H1 (cell line): Measurements from ENCODE around the gene ITGAE. TPM values are rescaled to one million over a fixed set of nuclear protein-coding genes. Genes with fewer than 3 reads are reported as not detected.

Experiments used
- CTCF ChIA-PET: fragments of 300-600 bp; sonication (Branson Sonifier 250); formaldehyde crosslinking; loops from one replicate; lab custom pipeline; 2021; ENCODE audit not compliant: partially characterized antibody; lab: Charles Lee
- POLR2A ChIA-PET: fragments of 300-600 bp; sonication (Branson Sonifier 250); formaldehyde crosslinking; loops from one replicate; lab custom pipeline; 2021; ENCODE audit warnings: inconsistent platforms; ENCODE audit not compliant: partially characterized antibody; lab: Charles Lee
- DNase-seq, 2 experiments: peaks; one replicate each; pipeline versions ENCODE4 v3.0.0 to v3.0.0-alpha.2; 2010 to 2022; ENCODE audit warnings: low spot score in 2 of 2, low read depth in 1 of 2, mixed read lengths in 1 of 2
- FAIRE-seq: peaks from 2 replicates; lab custom pipeline; 2011; peaks lifted over from hg19 to GRCh38; lab: Jason Lieb, UNC
- H2AFZ ChIP-seq: 2 replicates; pipeline ENCODE4 v1.8.1; 2012; ENCODE audit warnings: low read length, inconsistent platforms
- H2AK5ac ChIP-seq: 2 replicates; pipeline ENCODE4 v1.6.1; 2013; ENCODE audit warnings: low read depth, low read length
- H2BK120ac ChIP-seq: replicated peaks from 2 replicates; pipeline ENCODE3; 2013; ENCODE audit warnings: low read depth, low read length, inconsistent platforms
- H2BK12ac ChIP-seq: 2 replicates; pipeline ENCODE4 v1.6.1; 2013; ENCODE audit warnings: low read depth, low read length
- H2BK15ac ChIP-seq: 2 replicates; pipeline ENCODE4 v1.6.1; 2013; ENCODE audit warnings: low read length
- H2BK20ac ChIP-seq: 2 replicates; pipeline ENCODE4 v1.6.1; 2013; ENCODE audit warnings: low read length
- H2BK5ac ChIP-seq: 2 replicates; pipeline ENCODE4 v1.6.1; 2013; ENCODE audit warnings: low read depth, low read length
- H3K14ac ChIP-seq: 2 replicates; pipeline ENCODE4 v1.6.1; 2013; ENCODE audit warnings: inconsistent platforms; ENCODE audit not compliant: insufficient read length
- H3K18ac ChIP-seq: 2 replicates; pipeline ENCODE4 v1.6.1; 2013; ENCODE audit warnings: low read length; ENCODE audit errors: extremely low read depth
- H3K23ac ChIP-seq: 2 replicates; pipeline ENCODE4 v1.6.1; 2013; ENCODE audit warnings: inconsistent platforms; ENCODE audit not compliant: insufficient read length
- H3K23me2 ChIP-seq: 2 replicates; pipeline ENCODE4 v1.6.1; 2013; ENCODE audit warnings: low read depth, low read length
- H3K27ac ChIP-seq: 2 replicates; pipeline ENCODE4 v1.6.1; 2011; ENCODE audit warnings: low read depth, low read length, inconsistent platforms
- H3K27me3 ChIP-seq, 4 experiments: replicated peaks in 1 of 4; 1 replicate in 1 of 4; 2 replicates in 3 of 4; pipeline versions ENCODE4 v1.6.1 to v1.8.1; 2011 to 2013; ENCODE audit warnings: low read length in 3 of 4, mild to moderate bottlenecking in 3 of 4, inconsistent platforms in 2 of 4, mixed read lengths in 2 of 4, moderate library complexity in 1 of 4; ENCODE audit not compliant: control insufficient read depth in 3 of 4, insufficient read depth in 3 of 4; ENCODE audit errors: extremely low read depth in 1 of 4
- H3K36me3 ChIP-seq, 4 experiments: 2 replicates each; pipeline versions ENCODE4 v1.6.1 to v1.8.1; 2011 to 2013; ENCODE audit warnings: mild to moderate bottlenecking in 4 of 4, low read length in 3 of 4, moderate library complexity in 2 of 4, control low read depth in 1 of 4, inconsistent platforms in 1 of 4; ENCODE audit not compliant: insufficient read depth in 4 of 4, control insufficient read depth in 2 of 4
- H3K4ac ChIP-seq: replicated peaks from 2 replicates; pipeline ENCODE3; 2013; ENCODE audit warnings: low read length, low read depth, mixed read lengths, inconsistent platforms; ENCODE audit not compliant: insufficient read length
- H3K4me1 ChIP-seq, 4 experiments: replicated peaks in 1 of 4; 1 replicate in 1 of 4; 2 replicates in 3 of 4; pipeline versions ENCODE4 v1.6.1 to v1.8.1; 2011 to 2013; ENCODE audit warnings: low read length in 3 of 4, inconsistent platforms in 2 of 4, mixed read lengths in 1 of 4; ENCODE audit not compliant: insufficient read depth in 4 of 4, control insufficient read depth in 3 of 4
- H3K4me2 ChIP-seq, 2 experiments: 2 replicates each; pipeline versions ENCODE4 v1.6.1 to v1.8.1; 2011 to 2013; ENCODE audit warnings: low read depth in 2 of 2, low read length in 2 of 2, control low read depth in 1 of 2, inconsistent platforms in 1 of 2, mild to moderate bottlenecking in 1 of 2; ENCODE audit not compliant: insufficient read depth in 1 of 2
- H3K4me3 ChIP-seq, 4 experiments: fragments of 200-600, 300-600 bp in 1 of 4; sonication (generic), shearing (Covaris generic), sonication (Bioruptor Twin) in 1 of 4; 2 replicates each; pipeline versions ENCODE4 v1.5.1 to v1.8.1; 2011 to 2016; ENCODE audit warnings: low read length in 4 of 4, low read depth in 3 of 4, control low read depth in 2 of 4, inconsistent platforms in 2 of 4, mild to moderate bottlenecking in 2 of 4, mixed read lengths in 1 of 4, moderate library complexity in 1 of 4; ENCODE audit not compliant: insufficient read depth in 2 of 4; ENCODE audit errors: extremely low read depth in 1 of 4
- H3K56ac ChIP-seq: replicated peaks from 2 replicates; pipeline ENCODE3; 2013; ENCODE audit warnings: low read depth, mild to moderate bottlenecking, mixed read lengths, low read length, inconsistent platforms; ENCODE audit not compliant: insufficient read length
- H3K79me1 ChIP-seq: 2 replicates; pipeline ENCODE4 v1.6.1; 2013; ENCODE audit warnings: low read depth, low read length, control low read depth
- H3K79me2 ChIP-seq, 2 experiments: 2 replicates each; pipeline versions ENCODE4 v1.6.1 to v1.8.1; 2012 to 2013; ENCODE audit warnings: low read length in 2 of 2, mild to moderate bottlenecking in 2 of 2, inconsistent platforms in 1 of 2; ENCODE audit not compliant: insufficient read depth in 2 of 2, control insufficient read depth in 1 of 2
- H3K9ac ChIP-seq, 4 experiments: replicated peaks in 1 of 4; 1 replicate in 1 of 4; 2 replicates in 3 of 4; pipeline versions ENCODE4 v1.6.1 to v1.8.1; 2011 to 2013; ENCODE audit warnings: low read depth in 3 of 4, low read length in 3 of 4, control low read depth in 2 of 4, mild to moderate bottlenecking in 2 of 4, moderate library complexity in 2 of 4, inconsistent platforms in 1 of 4; ENCODE audit errors: extremely low read depth in 1 of 4
- H3K9me3 ChIP-seq, 2 experiments: 2 replicates each; pipeline versions ENCODE4 v1.6.1 to v1.8.1; 2012 to 2013; ENCODE audit warnings: mild to moderate bottlenecking in 2 of 2, moderate library complexity in 2 of 2, control low read depth in 1 of 2, inconsistent platforms in 1 of 2, low read depth in 1 of 2, low read length in 1 of 2, mixed read lengths in 1 of 2; ENCODE audit not compliant: insufficient read depth in 2 of 2
- H4K20me1 ChIP-seq, 2 experiments: replicated peaks in 1 of 2; 2 replicates each; pipeline versions ENCODE3 to v1.8.1; 2011 to 2013; ENCODE audit warnings: inconsistent platforms in 2 of 2, low read length in 2 of 2, mild to moderate bottlenecking in 1 of 2; ENCODE audit not compliant: insufficient read depth in 2 of 2, control insufficient read depth in 1 of 2
- H4K5ac ChIP-seq: 2 replicates; pipeline ENCODE4 v1.6.1; 2013; ENCODE audit warnings: low read length, low read depth, mixed read lengths, inconsistent platforms; ENCODE audit not compliant: insufficient read length
- H4K8ac ChIP-seq: 2 replicates; pipeline ENCODE4 v1.8.0; 2013; ENCODE audit warnings: mild to moderate bottlenecking, moderate library complexity, low read length, inconsistent platforms; ENCODE audit not compliant: insufficient read depth; ENCODE audit errors: extremely low read depth
- H4K91ac ChIP-seq: replicated peaks from 2 replicates; pipeline ENCODE3; 2013; ENCODE audit warnings: low read length, mixed read lengths, inconsistent platforms; ENCODE audit not compliant: insufficient read length
- ASH2L ChIP-seq: fragments of 200-600, 300-600 bp; sonication (generic); IDR thresholded peaks from one replicate; pipeline ENCODE4 v1.7.1; 2017; ENCODE audit warnings: low read length
- BRCA1 ChIP-seq: IDR thresholded peaks from 2 replicates; pipeline ENCODE4 v1.6.1; 2012; ENCODE audit warnings: low read depth, low read length, improper control_type of control experiment
- CHD2 ChIP-seq: IDR thresholded peaks from 2 replicates; pipeline ENCODE4 v1.6.1; 2012; ENCODE audit warnings: low read length, improper control_type of control experiment
- EGR1 ChIP-seq: IDR thresholded peaks from 2 replicates; pipeline ENCODE4 v1.6.1; 2011; ENCODE audit warnings: low read depth, low read length, borderline replicate concordance
- FOSL1 ChIP-seq: IDR thresholded peaks from 2 replicates; pipeline ENCODE4 v1.6.1; 2011; ENCODE audit warnings: mild to moderate bottlenecking, low read depth, low read length, moderate library complexity; ENCODE audit not compliant: insufficient read depth
- HDAC2 ChIP-seq, 2 experiments: fragments of 300-600 bp in 1 of 2; sonication (generic) in 1 of 2; IDR thresholded peaks; 2 replicates each; pipeline ENCODE4 v1.6.1; 2011 to 2012; ENCODE audit warnings: low read depth in 2 of 2, low read length in 2 of 2, mild to moderate bottlenecking in 2 of 2, moderate library complexity in 2 of 2, borderline replicate concordance in 1 of 2, inconsistent platforms in 1 of 2
- HDAC6 ChIP-seq: IDR thresholded peaks from one replicate; pipeline ENCODE4 v1.7.1; 2012; ENCODE audit warnings: low read depth, mild to moderate bottlenecking, inconsistent platforms, low read length, moderate library complexity
- WGBS, 2 experiments: shearing (Covaris generic) in 1 of 2; methylation state at CpG; one replicate each; pipeline versions ENCODE4 v1.1.6 to v1.1.7; 2013 to 2015; ENCODE audit warnings: low lambda C conversion rate in 2 of 2, mixed read lengths in 2 of 2, inconsistent platforms in 1 of 2, low coverage in 1 of 2, missing lambda C conversion rate in 1 of 2; ENCODE audit not compliant: insufficient replicate concordance in 2 of 2, insufficient coverage in 1 of 2, insufficient read length in 1 of 2; ENCODE audit errors: extremely low coverage in 1 of 2, missing lambda C conversion rate in 1 of 2; 5-methylcytosine and 5-hydroxymethylcytosine counted together
- polyA plus RNA-seq, 7 experiments: library from polyadenylated mRNA; depleted of rRNA in 3 of 7; stranded (reverse) in 5 of 7; unstranded in 2 of 7; fragments of >200 nt in 5 of 7; fragments of 200-250 nt in 2 of 7; gene quantifications; 1 replicate in 5 of 7; 2 replicates in 1 of 7; 4 replicates in 1 of 7; pipeline versions ENCODE4 v1.2.1 to v1.2.3, GENCODE V29; 2011 to 2013; ENCODE audit warnings: missing spikeins in 2 of 7, mixed read lengths in 2 of 7
- total RNA-seq: library from RNA; stranded (reverse); fragmentation: NEBNext Ultra II Directional; extraction: Animal tissue kit (Norgen Biotek cat#: 25700); gene quantifications from 2 replicates; pipeline ENCODE4 v1.2.1, GENCODE V29; 2021

The ITGAE gene
- total and polyA plus RNA-seq, 2 of the 8 experiments (the other 6 are each of a cell fraction or from before 2014, with no cell fraction given) = 23.2 to 43.1 TPM

GRCh38 chr17:3672571-3672970, 128.4 kb downstream of the ITGAE start:
- no peak overlapping the region for H3K56ac ChIP-seq
- H4K91ac ChIP-seq = no peak overlapping the region
- 90% methylated on average over 4 of the region's 4 CpGs; no CpG with 5 or more reads in 1 of the 2 experiments for WGBS, 2 experiments
- no peak for TF ChIP-seq FOSL1
- TF ChIP-seq ASH2L = no peak
- TF ChIP-seq CHD2 = no peak
- TF ChIP-seq HDAC2 (IDR thresholded peaks at IDR 0.05; ENCODE audit: borderline replicate concordance in 1 of 2, low read depth in 2 of 2, low read length in 2 of 2) = no peak
- no peak for TF ChIP-seq BRCA1
- TF ChIP-seq HDAC6 = no peak
- no peak for TF ChIP-seq EGR1
- H4K20me1 ChIP-seq = peaks cover 0 to 5% of the 10 kb centered on the region in 2 experiments
- H3K36me3 ChIP-seq = no peaks in the 10 kb centered on the region; a peak in 1 of 8 replicates
- H3K79me1 ChIP-seq = no peaks in the 10 kb centered on the region
- H3K9me3 ChIP-seq = no peaks in the 10 kb centered on the region
- no peak overlapping the region for H2AFZ ChIP-seq
- ChIA-PET POLR2A (interaction anchor here (2.2 to 3.0 kb wide), 2 partner anchors 12 to 16 kb away, joined by 8 to 9 read pairs; no protein-coding TSS in a partner anchor), CTCF (interaction anchor here (5.7 kb wide), 1 partner anchor 10 kb away, joined by 34 read pairs; no protein-coding TSS in a partner anchor)
- no peak overlapping the region for H2BK120ac ChIP-seq
- peaks cover 3 to 18% of the 10 kb centered on the region in 2 experiments; a peak in 3 of 4 replicates for H3K79me2 ChIP-seq
- H2BK12ac ChIP-seq = no peak overlapping the region
- no peak overlapping the region for H2BK5ac ChIP-seq
- no peak overlapping the region for H2BK15ac ChIP-seq
- no peak overlapping the region for H2AK5ac ChIP-seq
- peaks cover 9% of the 10 kb centered on the region; the same call in 1 of the 2 replicates for H3K23me2 ChIP-seq
- H3K23ac ChIP-seq = no peak overlapping the region
- H3K4me1 ChIP-seq = peaks cover under 1 to 3% (median 2%) of the 10 kb centered on the region in 4 experiments; a peak in 6 of 7 replicates
- H3K14ac ChIP-seq = no peak overlapping the region
- H2BK20ac ChIP-seq = no peak overlapping the region
- DNase-seq (no peak), FAIRE-seq (no peak)
- no peak overlapping the region for H4K8ac ChIP-seq
- H3K27ac ChIP-seq = no peak overlapping the region
- H3K4me2 ChIP-seq = no peak overlapping the region
- no peak overlapping the region for H3K4me3 ChIP-seq
- no peak overlapping the region for H3K9ac ChIP-seq
- no peak overlapping the region for H3K4ac ChIP-seq
- H3K27me3 ChIP-seq = 0 out of 7 replicates have a peak, but pooled peaks cover 0 to 2% (median 0%) of the 10 kb centered on the region in 4 experiments
- no peak overlapping the region for H4K5ac ChIP-seq
- H3K18ac ChIP-seq = no peak overlapping the region
